ENCODE data around the gene HAO2. TPM values are rescaled to one million over a fixed set of nuclear protein-coding genes. Genes with fewer than 3 reads are reported as not detected.

HAO2 gene
- total RNA-seq, 1 donor from 2014 or later: not detected

GRCh38 chr1:119341372-119341947, 27.1 kb upstream of the HAO2 start:
- FAIRE-seq: no peak
- TF ChIP-seq EZH2 (IDR thresholded peaks at IDR 0.05; ENCODE audit: insufficient read depth, low read length) (no peak), CTCF (IDR thresholded peaks at IDR 0.05; ENCODE audit: insufficient read depth, low read depth, low read length) (no peak)
- H3K4me1 Mint-ChIP-seq (ENCODE audit: low read depth, unreplicated experiment): peaks cover under 1% of the 10 kb centered on the region

DNA sequence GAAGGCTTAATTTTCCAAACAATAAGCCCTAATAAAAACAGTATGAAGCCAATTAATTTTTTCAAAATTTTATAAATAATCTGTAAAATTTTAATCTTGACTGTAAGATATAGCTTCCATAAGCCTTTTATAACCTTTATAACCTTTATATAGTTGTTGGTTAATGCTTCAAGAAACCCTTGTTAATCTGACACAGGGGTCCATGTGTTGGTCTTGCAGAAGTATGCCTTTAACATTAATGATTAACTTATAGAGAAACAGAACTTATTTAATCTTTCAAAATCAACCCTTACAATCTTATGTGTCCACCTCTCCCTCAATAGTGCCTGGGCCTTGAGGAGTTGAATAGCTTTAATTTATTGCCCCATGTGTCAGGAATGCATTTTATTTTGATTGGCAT, 23.2 kb upstream of the HAO2 start:
- DNase-seq (ENCODE audit: low read depth): no peak
- H3K36me3 Mint-ChIP-seq (ENCODE audit: low read depth, unreplicated experiment): no peaks in the 10 kb centered on the region

More at GRCh38 chr1:119341372-119341947, 27.1 kb upstream of the HAO2 start:
- Histone ChIP-seq H3K9ac (ENCODE audit: low read length) (no peak overlapping the region), H3K4me3 (ENCODE audit: insufficient read depth, low read depth, low read length) (no peak overlapping the region), H3K9me3 (ENCODE audit: insufficient read depth, low read depth, low read length) (no peaks in the 10 kb centered on the region), H4K20me1 (ENCODE audit: insufficient read depth, low read length) (no peaks in the 10 kb centered on the region), H3K27ac (ENCODE audit: low read depth, low read length) (no peak overlapping the region), H3K27me3 (ENCODE audit: insufficient read depth, low read length) (no peaks in the 10 kb centered on the region), H3K36me3 (ENCODE audit: insufficient read depth, low read length) (no peaks in the 10 kb centered on the region), H3K79me2 (ENCODE audit: insufficient read depth, low read length) (no peaks in the 10 kb centered on the region), H3K4me1 (ENCODE audit: insufficient read depth, low read length) (no peaks in the 10 kb centered on the region), H2AFZ (ENCODE audit: low read depth, low read length) (no peak overlapping the region), H3K4me2 (ENCODE audit: low read length) (no peak overlapping the region)
- Mint-ChIP-seq H3K9me3 (ENCODE audit: unreplicated experiment) (no peaks in the 10 kb centered on the region), H3K36me3 (ENCODE audit: low read depth, unreplicated experiment) (no peaks in the 10 kb centered on the region), H3K27ac (ENCODE audit: unreplicated experiment) (no peak overlapping the region), H3K4me3 (ENCODE audit: unreplicated experiment) (no peak overlapping the region), H3K27me3 (ENCODE audit: low read depth, unreplicated experiment) (peaks cover 3% of the 10 kb centered on the region)
- DNase-seq (ENCODE audit: low read depth): no peak

More for the DNA sequence above, 23.2 kb upstream of the HAO2 start:
- FAIRE-seq: no peak
- Mint-ChIP-seq H3K27me3 (ENCODE audit: low read depth, unreplicated experiment) (peaks cover 5% of the 10 kb centered on the region), H3K27ac (ENCODE audit: unreplicated experiment) (no peak overlapping the region), H3K9me3 (ENCODE audit: unreplicated experiment) (no peaks in the 10 kb centered on the region), H3K4me3 (ENCODE audit: unreplicated experiment) (no peak overlapping the region), H3K4me1 (ENCODE audit: low read depth, unreplicated experiment) (peaks cover 9% of the 10 kb centered on the region)
- no peak overlapping the region for H3K4me2 ChIP-seq (ENCODE audit: low read length)
- no peaks in the 10 kb centered on the region for H3K4me1 ChIP-seq (ENCODE audit: insufficient read depth, low read length)
- H3K79me2 ChIP-seq (ENCODE audit: insufficient read depth, low read length): no peaks in the 10 kb centered on the region
- no peak overlapping the region for H3K4me3 ChIP-seq (ENCODE audit: insufficient read depth, low read depth, low read length)
- no peak overlapping the region for H3K9ac ChIP-seq (ENCODE audit: low read length)
- H3K36me3 ChIP-seq (ENCODE audit: insufficient read depth, low read length): no peaks in the 10 kb centered on the region
- no peaks in the 10 kb centered on the region for H4K20me1 ChIP-seq (ENCODE audit: insufficient read depth, low read length)
- TF ChIP-seq EZH2 (IDR thresholded peaks at IDR 0.05; ENCODE audit: insufficient read depth, low read length): no peak
- TF ChIP-seq CTCF (IDR thresholded peaks at IDR 0.05; ENCODE audit: insufficient read depth, low read depth, low read length): no peak
- H2AFZ ChIP-seq (ENCODE audit: low read depth, low read length): no peak overlapping the region
- no peaks in the 10 kb centered on the region for H3K9me3 ChIP-seq (ENCODE audit: insufficient read depth, low read depth, low read length)
- no peaks in the 10 kb centered on the region for H3K27me3 ChIP-seq (ENCODE audit: insufficient read depth, low read length)
- H3K27ac ChIP-seq (ENCODE audit: low read depth, low read length): no peak overlapping the region
